Osteocyte (in vitro differentiated cells): Measurements from ENCODE around the gene CYP2C18. TPM values are rescaled to one million over a fixed set of nuclear protein-coding genes. Genes with fewer than 3 reads are reported as not detected.
"Not testable (repeated sequence)": the region's sequence is repeated elsewhere in the genome, so short reads cannot be mapped to it uniquely, and the experiment has no call there.

Experiments used
- DNase-seq: peaks from one replicate; pipeline ENCODE4 v3.0.0; 2021; ENCODE audit warnings: mixed read lengths; ENCODE audit not compliant: unreplicated experiment; ENCODE audit errors: extremely low spot score
- H3K27ac Mint-ChIP-seq: one replicate; pipeline ENCODE4 v1.8.0; 2021; ENCODE audit warnings: mild to moderate bottlenecking, mixed read lengths; ENCODE audit not compliant: unreplicated experiment
- H3K27me3 Mint-ChIP-seq: one replicate; pipeline ENCODE4 v1.8.0; 2021; ENCODE audit warnings: mixed read lengths; ENCODE audit not compliant: unreplicated experiment
- H3K36me3 Mint-ChIP-seq: one replicate; pipeline ENCODE4 v1.8.0; 2021; ENCODE audit warnings: mixed read lengths; ENCODE audit not compliant: unreplicated experiment
- H3K4me1 Mint-ChIP-seq: one replicate; pipeline ENCODE4 v1.8.0; 2021; ENCODE audit warnings: mixed read lengths; ENCODE audit not compliant: unreplicated experiment
- H3K4me3 Mint-ChIP-seq: one replicate; pipeline ENCODE4 v1.8.0; 2021; ENCODE audit warnings: mild to moderate bottlenecking, moderate library complexity, mixed read lengths; ENCODE audit not compliant: unreplicated experiment
- H3K9me3 Mint-ChIP-seq: one replicate; pipeline ENCODE4 v1.8.0; 2021; ENCODE audit warnings: mixed read lengths; ENCODE audit not compliant: unreplicated experiment
- total RNA-seq: library from RNA; stranded (reverse); gene quantifications from 2 replicates; pipeline ENCODE4 v1.2.1, GENCODE V29; 2021
- TF ChIP-seq, protein P1 (sequence below): fragments of 200-600 bp; sonication (generic); IDR thresholded peaks from 2 replicates; pipeline ENCODE4 v1.5.0; 2021; ENCODE audit warnings: antibody characterized with exemption, mild to moderate bottlenecking, moderate library complexity

Gene CYP2C18
- total RNA-seq, 1 donor from 2014 or later: not detected

- no peak for DNase-seq
- Mint-ChIP-seq H3K4me1 (no peaks in the 10 kb centered on the region), H3K27me3 (peaks cover 6% of the 10 kb centered on the region), H3K36me3 (no peaks in the 10 kb centered on the region), H3K9me3 (no peaks in the 10 kb centered on the region), H3K27ac (no peak overlapping the region), H3K4me3 (no peak overlapping the region)
- TF ChIP-seq, protein P1, sequence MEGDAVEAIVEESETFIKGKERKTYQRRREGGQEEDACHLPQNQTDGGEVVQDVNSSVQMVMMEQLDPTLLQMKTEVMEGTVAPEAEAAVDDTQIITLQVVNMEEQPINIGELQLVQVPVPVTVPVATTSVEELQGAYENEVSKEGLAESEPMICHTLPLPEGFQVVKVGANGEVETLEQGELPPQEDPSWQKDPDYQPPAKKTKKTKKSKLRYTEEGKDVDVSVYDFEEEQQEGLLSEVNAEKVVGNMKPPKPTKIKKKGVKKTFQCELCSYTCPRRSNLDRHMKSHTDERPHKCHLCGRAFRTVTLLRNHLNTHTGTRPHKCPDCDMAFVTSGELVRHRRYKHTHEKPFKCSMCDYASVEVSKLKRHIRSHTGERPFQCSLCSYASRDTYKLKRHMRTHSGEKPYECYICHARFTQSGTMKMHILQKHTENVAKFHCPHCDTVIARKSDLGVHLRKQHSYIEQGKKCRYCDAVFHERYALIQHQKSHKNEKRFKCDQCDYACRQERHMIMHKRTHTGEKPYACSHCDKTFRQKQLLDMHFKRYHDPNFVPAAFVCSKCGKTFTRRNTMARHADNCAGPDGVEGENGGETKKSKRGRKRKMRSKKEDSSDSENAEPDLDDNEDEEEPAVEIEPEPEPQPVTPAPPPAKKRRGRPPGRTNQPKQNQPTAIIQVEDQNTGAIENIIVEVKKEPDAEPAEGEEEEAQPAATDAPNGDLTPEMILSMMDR: no peak
Measured at GRCh38 chr10:94676496-94676895, 7.0 kb upstream of the CYP2C18 start.

DNA sequence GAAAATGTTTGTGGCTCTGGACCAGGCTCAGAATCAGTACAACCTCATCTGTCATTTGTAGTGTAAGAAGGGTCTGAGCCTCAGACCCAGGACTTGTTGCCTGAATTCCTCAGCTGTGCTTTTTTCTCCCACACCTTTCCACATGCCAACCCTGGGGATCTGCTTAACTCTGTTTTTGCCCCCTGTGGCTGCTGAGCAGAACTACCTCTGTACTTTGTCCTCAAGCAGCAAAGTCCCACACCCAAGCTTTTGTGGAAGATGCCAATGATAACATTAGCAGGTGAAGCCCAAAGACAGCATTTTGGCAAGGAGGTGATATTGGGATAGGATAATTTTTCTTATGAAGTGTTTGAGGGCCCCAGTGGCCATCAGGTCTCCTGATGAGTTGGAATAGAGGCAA, 5.8 kb upstream of the CYP2C18 start:
- no peaks in the 10 kb centered on the region for H3K4me1 Mint-ChIP-seq
- H3K36me3 Mint-ChIP-seq: no peaks in the 10 kb centered on the region
- no peak for DNase-seq
- peaks cover 6% of the 10 kb centered on the region for H3K27me3 Mint-ChIP-seq
- H3K4me3 Mint-ChIP-seq: no peak overlapping the region
- H3K27ac Mint-ChIP-seq: no peak overlapping the region
- H3K9me3 Mint-ChIP-seq: no peaks in the 10 kb centered on the region
- TF ChIP-seq, protein P1: no peak

GRCh38 chr10:94678475-94678874, 5.1 kb upstream of the CYP2C18 start:
- TF ChIP-seq, protein P1: no peak
- H3K27me3 Mint-ChIP-seq: peaks cover 6% of the 10 kb centered on the region
- no peak overlapping the region for H3K27ac Mint-ChIP-seq
- H3K4me3 Mint-ChIP-seq: no peak overlapping the region
- no peaks in the 10 kb centered on the region for H3K4me1 Mint-ChIP-seq
- H3K36me3 Mint-ChIP-seq: no peaks in the 10 kb centered on the region
- no peak for DNase-seq
- no peaks in the 10 kb centered on the region for H3K9me3 Mint-ChIP-seq

DNA sequence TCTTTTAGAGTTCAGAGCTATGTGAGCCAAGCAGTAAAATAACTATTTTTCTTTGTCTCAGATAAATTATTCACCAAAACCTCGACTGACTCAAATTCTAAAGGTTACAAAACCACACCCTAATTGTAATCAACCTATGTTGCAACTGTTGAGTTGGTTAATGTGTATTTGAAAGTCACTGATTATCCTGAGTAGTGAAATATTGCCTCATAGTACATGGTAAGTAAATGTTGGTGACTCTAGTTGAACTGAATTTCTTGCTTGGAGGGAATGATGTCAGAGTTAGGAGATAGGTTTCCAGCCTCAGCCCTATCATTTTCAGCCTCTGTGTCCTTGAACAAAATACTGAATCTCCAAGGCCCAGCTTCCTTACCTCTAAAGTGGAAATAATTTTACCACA, 3.0 kb upstream of the CYP2C18 start:
- H3K4me3 Mint-ChIP-seq: no peak overlapping the region
- TF ChIP-seq, protein P1: no peak
- no peak overlapping the region for H3K27ac Mint-ChIP-seq
- H3K27me3 Mint-ChIP-seq: peaks cover 2% of the 10 kb centered on the region
- peaks cover 4% of the 10 kb centered on the region for H3K9me3 Mint-ChIP-seq
- DNase-seq: no peak
- H3K4me1 Mint-ChIP-seq: no peaks in the 10 kb centered on the region
- H3K36me3 Mint-ChIP-seq: no peaks in the 10 kb centered on the region

DNA sequence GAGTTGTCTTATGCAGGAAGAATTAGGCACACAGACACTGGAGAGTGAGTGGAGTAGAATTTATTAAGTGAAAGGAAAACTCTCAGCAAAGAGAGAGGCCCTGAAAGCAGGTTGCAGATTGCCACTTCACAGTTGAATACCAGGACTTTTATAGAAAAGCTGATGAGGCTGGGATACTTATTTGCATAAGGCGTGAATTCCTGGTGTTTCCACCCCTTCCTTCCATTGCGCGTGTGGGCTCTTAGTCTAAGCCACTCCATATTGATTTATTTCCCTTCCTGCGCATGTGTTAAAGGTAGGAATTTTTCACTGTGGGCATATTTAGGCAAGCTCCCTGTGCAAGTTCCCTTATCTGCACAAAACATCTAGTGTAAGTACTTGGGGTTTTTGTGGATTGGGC, 893 bp upstream of the CYP2C18 start:
- not testable (repeated sequence) for H3K36me3 Mint-ChIP-seq, DNase-seq, H3K27me3 Mint-ChIP-seq, H3K4me3 Mint-ChIP-seq, H3K9me3 Mint-ChIP-seq, H3K4me1 Mint-ChIP-seq, H3K27ac Mint-ChIP-seq

DNA sequence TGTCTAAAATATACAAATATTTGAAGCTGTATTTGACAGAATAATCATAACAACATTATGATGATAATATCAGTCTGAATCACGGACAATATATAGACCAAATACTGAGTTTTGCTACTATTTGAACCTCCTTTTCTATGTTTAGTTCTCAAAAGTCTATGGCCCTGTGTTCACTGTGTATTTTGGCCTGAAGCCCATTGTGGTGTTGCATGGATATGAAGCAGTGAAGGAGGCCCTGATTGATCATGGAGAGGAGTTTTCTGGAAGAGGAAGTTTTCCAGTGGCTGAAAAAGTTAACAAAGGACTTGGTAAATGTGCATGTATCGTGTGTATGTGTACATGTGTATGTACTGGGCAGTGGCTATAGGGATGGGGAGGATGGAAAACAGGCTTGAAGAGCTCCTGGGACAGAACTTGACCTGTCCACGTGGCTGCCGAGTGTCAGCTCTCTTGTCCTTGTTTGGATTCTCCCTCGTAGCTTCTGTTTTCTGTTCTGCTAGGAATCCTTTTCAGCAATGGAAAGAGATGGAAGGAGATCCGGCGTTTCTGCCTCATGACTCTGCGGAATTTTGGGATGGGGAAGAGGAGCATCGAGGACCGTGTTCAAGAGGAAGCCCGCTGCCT, 4.2 kb downstream of the CYP2C18 start:
- Mint-ChIP-seq H3K9me3 (peaks cover 4% of the 10 kb centered on the region), H3K4me3 (no peak overlapping the region), H3K36me3 (no peaks in the 10 kb centered on the region), H3K27ac (no peak overlapping the region), H3K4me1 (no peaks in the 10 kb centered on the region), H3K27me3 (no peaks in the 10 kb centered on the region)
- no peak for DNase-seq
- TF ChIP-seq, protein P1: no peak
